ENCODE measurements around the gene OPRD1. TPM values are rescaled to one million over a fixed set of nuclear protein-coding genes. Genes with fewer than 3 reads are reported as not detected.
A peak's percentile ranks its signal among the peaks of the same experiment; 100 is the strongest.

OPRD1 gene
- total and polyA plus RNA-seq, 2 of the 4 experiments (the other 2 are of a cell fraction), result under 0.01 TPM; not detected in 1

GRCh38 chr1:28882009-28882628 is 70.1 kb downstream of the OPRD1 start:
- POLR2A ChIA-PET (ENCODE audit: unreplicated experiment), result no interaction called here
- WGBS, 2 experiments (ENCODE audit: extremely low coverage in 2 of 2, insufficient read length in 1 of 2), result 7% methylated on average over 6 of the region's 13 CpGs; no CpG with 5 or more reads in 1 of the 2 experiments
- no peak overlapping the region for H3K4me3 ChIP-seq (ENCODE audit: insufficient read depth, low read depth, low read length)
- TF ChIP-seq RCOR1 (IDR thresholded peaks at IDR 0.05; ENCODE audit: insufficient replicate concordance, low read length) (peak; percentile 54), RAD21 (IDR thresholded peaks at IDR 0.05; ENCODE audit: low read length) (peak; percentile 99), MAFK (IDR thresholded peaks at IDR 0.05; ENCODE audit: low read depth, low read length) (no peak), MAZ (IDR thresholded peaks at IDR 0.05; ENCODE audit: borderline replicate concordance, low read depth, low read length) (peak; percentile 66; the same call in 1 of the 2 replicates), CEBPB (IDR thresholded peaks at IDR 0.05; ENCODE audit: low read depth, low read length) (no peak), BHLHE40 (IDR thresholded peaks at IDR 0.05; ENCODE audit: low read depth, low read length) (no peak), USF2 (IDR thresholded peaks at IDR 0.05; ENCODE audit: low read depth, low read length) (no peak), ELK1 (IDR thresholded peaks at IDR 0.05; ENCODE audit: borderline replicate concordance, low read depth, low read length) (no peak), NFE2L2 (IDR thresholded peaks at IDR 0.05; ENCODE audit: low read depth, low read length) (0 out of 2 replicates have a peak, but pooled peaks have one; percentile 1), POLR2A (IDR thresholded peaks at IDR 0.05; ENCODE audit: low read depth, low read length) (peak; percentile 46), FOS (IDR thresholded peaks at IDR 0.05; ENCODE audit: low read depth, low read length) (no peak), RFX5 (IDR thresholded peaks at IDR 0.05; ENCODE audit: low read depth, low read length) (peak; percentile 24; the same call in 1 of the 2 replicates), CTCF (conservative IDR thresholded peaks at IDR 0.05; ENCODE audit: low read depth, low read length) (peak; percentile 98), CHD1 (IDR thresholded peaks at IDR 0.05; ENCODE audit: low read depth, low read length) (peak; percentile 79; the same call in 1 of the 2 replicates)

More at GRCh38 chr1:28882009-28882628, 70.1 kb downstream of the OPRD1 start:
- no peak overlapping the region for H3K9ac ChIP-seq (ENCODE audit: low read depth, low read length)
- no peaks in the 10 kb centered on the region for H3K9me3 ChIP-seq (ENCODE audit: control insufficient read depth, insufficient read depth, low read length)
- peak overlapping the region; percentile 48; the same call in 1 of the 2 replicates for H3K4ac ChIP-seq (ENCODE audit: low read depth, low read length)
- no peaks in the 10 kb centered on the region for H3K36me3 ChIP-seq (ENCODE audit: control insufficient read depth, insufficient read depth, low read length)
- no peaks in the 10 kb centered on the region for H3K27me3 ChIP-seq (ENCODE audit: control insufficient read depth, insufficient read depth, low read length)
- peaks cover 7% of the 10 kb centered on the region for H3K4me1 ChIP-seq (ENCODE audit: control insufficient read depth, insufficient read depth, low read length)
- peak overlapping the region; percentile 74 for H2AK9ac ChIP-seq (replicated peaks; ENCODE audit: low read depth, low read length, poor library complexity)
- H3K9me1 ChIP-seq (ENCODE audit: insufficient read depth, low read length), result peaks cover 10% of the 10 kb centered on the region; the same call in 1 of the 2 replicates
- no peak overlapping the region for H3K18ac ChIP-seq (ENCODE audit: low read depth, low read length)
- H3K56ac ChIP-seq (ENCODE audit: extremely low read depth, insufficient read depth, low read length), result no peak overlapping the region
- CTCF ChIA-PET, result interaction anchor here (0.6 to 4.7 kb wide), 18 partner anchors 17 to 327 kb away, joined by 3 to 133 read pairs (median 5); partner anchors contain the start of gene SRSF4
- peak overlapping the region; percentile 92 for H2AFZ ChIP-seq (replicated peaks; ENCODE audit: low read length, poor library complexity)
- in situ Hi-C loops (cut with MboI; ENCODE audit: low sequenced_read_pairs) (loop anchor here (5.0 kb wide), 2 partner anchors 150 to 315 kb away; no protein-coding TSS in a partner anchor), intact Hi-C loops (cut with micrococcal nuclease) (loop anchor here (1.0 to 5.0 kb wide), 5 partner anchors 152 to 321 kb away; partner anchors contain the start of genes SRSF4 and TMEM200B), dilution Hi-C loops (cut with HindIII; ENCODE audit: low sequenced_read_pairs, unreplicated experiment) (no loop called here)
- BruUV-seq (replicated peaks), result no TSS peak
- no peaks in the 10 kb centered on the region for H4K20me1 ChIP-seq (ENCODE audit: insufficient read depth, low read length)
- peak overlapping the region; percentile 40; the same call in 1 of the 2 replicates for H4K91ac ChIP-seq (ENCODE audit: insufficient read depth, low read depth, low read length)
- peak overlapping the region; percentile 19; the same call in 1 of the 2 replicates for H2BK20ac ChIP-seq (ENCODE audit: low read depth, low read length)
- H2BK15ac ChIP-seq (ENCODE audit: low read depth, low read length), result peak overlapping the region; percentile 46; the same call in 1 of the 3 replicates
- no peak overlapping the region for H3K27ac ChIP-seq (ENCODE audit: insufficient read depth, low read length)
- H2AK5ac ChIP-seq (ENCODE audit: low read depth, low read length), result peak overlapping the region; percentile 96
- H2BK120ac ChIP-seq (ENCODE audit: low read depth, low read length), result peak overlapping the region; percentile 22
- ATAC-seq (ENCODE audit: low read depth), result peak; percentile 70
- no peak overlapping the region for H3K23ac ChIP-seq (ENCODE audit: low read depth, low read length)
- no peak overlapping the region for H2BK5ac ChIP-seq (ENCODE audit: low read depth, low read length, poor library complexity, severe bottlenecking)
- peak overlapping the region in 1 of 2 experiments; percentile 86; a peak in 2 of 4 replicates for H4K8ac ChIP-seq (ENCODE audit: low read depth in 2 of 2, low read length in 2 of 2)
- peak; percentile 81 for DNase-seq
- no peak overlapping the region for H3K4me2 ChIP-seq (ENCODE audit: low read depth, low read length)
- no peak overlapping the region for H4K5ac ChIP-seq (ENCODE audit: low read depth, low read length)
- H3K79me1 ChIP-seq (ENCODE audit: low read depth in 1 of 2, low read length in 2 of 2), result no peaks in the 10 kb centered on the region
- H3K14ac ChIP-seq (replicated peaks; ENCODE audit: low read depth, low read length), result peak overlapping the region; percentile 45
